G401 (cell line): ENCODE results near the gene ATP6V1G2. TPM values are rescaled to one million over a fixed set of nuclear protein-coding genes. Genes with fewer than 3 reads are reported as not detected.
A peak's percentile ranks its signal among the peaks of the same experiment; 100 is the strongest.
"Not testable (repeated sequence)": the region's sequence is repeated elsewhere in the genome, so short reads cannot be mapped to it uniquely, and the experiment has no call there.

Experiments used
- DNase-seq: peaks from one replicate; pipeline ENCODE4 v3.0.0-alpha.2; 2015; ENCODE audit warnings: low spot score
- in situ Hi-C: cut with HindIII; loops from 2 replicates; pipeline ENCODE4 v1.10.0; 2016; ENCODE audit warnings: low sequenced_read_pairs, mixed read lengths
- total RNA-seq: library from RNA; depleted of rRNA; stranded (reverse); fragments of >200 nt; shearing (Covaris generic); gene quantifications from 2 replicates; pipeline ENCODE4 v1.2.3, GENCODE V29; 2014; rRNA removed

The ATP6V1G2 gene
- total RNA-seq, 1 experiment from 2014 or later, result 4.9 TPM

DNA sequence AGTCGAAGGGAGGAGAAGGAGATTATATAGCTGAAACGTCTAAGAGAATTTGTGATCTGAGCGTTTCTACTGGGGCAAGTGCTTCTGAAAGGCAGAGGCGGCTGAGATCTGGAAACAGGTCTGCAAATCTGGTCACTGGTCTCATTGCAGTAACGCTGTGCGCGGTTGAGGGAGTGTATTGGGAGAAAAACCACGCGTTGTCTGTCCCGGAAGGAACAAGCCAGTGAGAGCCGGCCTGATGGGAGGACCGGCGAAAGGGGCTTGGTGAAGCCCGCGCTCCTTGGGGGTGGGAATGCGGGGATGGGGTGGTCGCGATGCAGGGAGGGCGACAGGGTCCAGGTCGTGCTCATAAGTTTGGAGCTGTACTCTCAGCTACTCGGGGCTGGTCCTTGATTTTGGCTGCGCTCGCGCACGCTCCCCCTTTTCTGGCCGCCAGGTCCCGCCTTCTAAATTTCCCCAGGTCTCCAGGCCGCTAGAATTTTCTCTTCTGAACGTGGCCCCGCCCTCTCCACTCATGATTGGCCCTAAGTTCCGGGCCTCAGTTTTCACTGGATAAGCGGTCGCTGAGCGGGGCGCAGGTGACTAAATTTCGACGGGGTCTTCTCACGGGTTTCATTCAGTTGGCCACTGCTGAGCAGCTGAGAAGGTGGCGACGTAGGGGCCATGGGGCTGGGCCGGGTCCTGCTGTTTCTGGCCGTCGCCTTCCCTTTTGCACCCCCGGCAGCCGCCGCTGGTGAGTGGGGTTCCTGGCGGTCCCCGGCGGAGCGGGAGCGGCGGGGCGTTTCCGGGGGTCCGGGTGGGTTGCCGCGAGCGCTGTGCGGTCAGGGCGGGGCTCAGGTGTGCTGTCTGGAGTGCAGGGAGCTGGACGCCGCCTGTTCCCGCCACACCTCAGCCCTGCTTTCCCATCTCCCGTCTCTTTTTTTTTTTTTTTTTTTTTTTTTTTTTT is 48.6 kb downstream of the ATP6V1G2 start, which contains the start of gene MICB:
Gene MICB, plus strand, starts transcription at position 615 of the 946 bp plus-strand sequence. Its CDS starts 49 bp downstream, at position 664.
- DNase-seq, result peak; percentile 90
- in situ Hi-C loops, result no loop called here

DNA sequence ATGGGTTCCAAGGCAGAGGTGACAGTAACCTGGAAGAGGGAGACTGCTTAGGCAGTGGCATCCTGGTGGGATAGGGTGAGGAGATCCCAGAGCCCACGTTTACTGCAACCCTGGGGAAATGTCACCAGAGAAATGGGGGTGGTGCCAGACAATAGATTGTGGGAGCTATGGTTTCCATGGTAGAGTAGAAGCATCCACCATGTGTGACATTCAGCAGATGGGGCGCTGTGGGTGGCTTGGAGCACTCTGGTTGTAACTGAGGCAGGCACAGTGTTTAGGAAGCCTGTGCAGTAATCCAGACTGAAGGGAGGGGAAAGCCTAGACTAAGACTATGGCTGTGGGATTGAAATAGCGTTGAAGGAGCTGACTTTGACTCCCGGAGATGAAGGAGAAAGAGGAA is 49.6 kb downstream of the ATP6V1G2 start:
- peak; percentile 56 for DNase-seq
- in situ Hi-C loops, result not testable (repeated sequence)

DNA sequence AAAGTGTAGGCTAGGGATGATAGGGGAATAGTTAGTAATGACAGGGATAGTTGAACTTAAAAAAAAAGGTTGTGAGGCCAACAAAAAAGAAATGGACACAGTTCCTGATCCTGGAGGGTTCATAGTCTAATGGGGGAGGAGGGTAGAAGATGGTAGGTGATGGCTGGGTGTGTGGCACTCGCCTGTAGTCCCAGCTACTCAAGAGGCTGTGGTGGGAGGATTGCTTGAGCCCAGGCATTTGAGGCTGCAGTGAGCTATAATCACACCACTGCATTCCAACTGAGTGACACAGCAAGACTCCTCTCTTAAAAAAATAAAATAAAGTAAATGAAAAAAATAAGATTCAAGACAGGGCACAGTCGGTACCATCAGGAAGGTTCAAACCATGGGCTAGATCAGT is 50.8 kb downstream of the ATP6V1G2 start:
- in situ Hi-C loops, result no loop called here
- no peak for DNase-seq

Other genes with a start within 250 kb of the ATP6V1G2 start
- gene HLA-B, start 189.4 kb downstream of the ATP6V1G2 start, total RNA-seq, result 9.0 and 25.4 TPM in 2 replicates
- 40.3 and 44.1 TPM in 2 replicates for gene MICA, start 143.0 kb downstream of the ATP6V1G2 start, total RNA-seq
- 15.0 and 18.3 TPM in 2 replicates for gene MICB, start 48.5 kb downstream of the ATP6V1G2 start, total RNA-seq
- 2.1 TPM in 1 of 2 replicates, not detected in the other for gene MCCD1, start 17.6 kb downstream of the ATP6V1G2 start, total RNA-seq
- gene DDX39B, start 4.6 kb downstream of the ATP6V1G2 start, total RNA-seq, result 771 and 792 TPM in 2 replicates
- gene NFKBIL1, start 1.0 kb upstream of the ATP6V1G2 start, total RNA-seq, result 19.8 and 24.9 TPM in 2 replicates
- not detected in 2 replicates for gene LTA, start 25.7 kb upstream of the ATP6V1G2 start, total RNA-seq
- gene TNF, start 29.0 kb upstream of the ATP6V1G2 start, total RNA-seq, result 0.14 TPM in 1 of 2 replicates, not detected in the other
- gene LTB, start 35.8 kb upstream of the ATP6V1G2 start, total RNA-seq, result 0.51 TPM in 1 of 2 replicates, not detected in the other
- gene LST1, start 39.7 kb upstream of the ATP6V1G2 start, total RNA-seq, result not detected in 2 replicates
- not detected in 2 replicates for gene NCR3, start 46.4 kb upstream of the ATP6V1G2 start, total RNA-seq
- gene AIF1, start 68.6 kb upstream of the ATP6V1G2 start, total RNA-seq, result 36.6 and 57.5 TPM in 2 replicates
- 62.1 and 62.4 TPM in 2 replicates for gene PRRC2A, start 74.1 kb upstream of the ATP6V1G2 start, total RNA-seq
- 257 and 311 TPM in 2 replicates for gene BAG6, start 106.1 kb upstream of the ATP6V1G2 start, total RNA-seq
- gene APOM, start 109.3 kb upstream of the ATP6V1G2 start, total RNA-seq, result 2.3 and 3.6 TPM in 2 replicates
- 12.4 and 16.2 TPM in 2 replicates for gene C6orf47, start 114.2 kb upstream of the ATP6V1G2 start, total RNA-seq
- 24.9 and 31.6 TPM in 2 replicates for gene GPANK1, start 118.4 kb upstream of the ATP6V1G2 start, total RNA-seq
- gene CSNK2B, start 119.5 kb upstream of the ATP6V1G2 start, total RNA-seq, result 105 and 107 TPM in 2 replicates
- gene LY6G5B, start 123.4 kb upstream of the ATP6V1G2 start, total RNA-seq, result 2.0 TPM in 1 of 2 replicates, not detected in the other
- not detected in 2 replicates for gene LY6G5C, start 134.5 kb upstream of the ATP6V1G2 start, total RNA-seq
- gene ABHD16A, start 156.7 kb upstream of the ATP6V1G2 start, total RNA-seq, result 43.9 and 47.3 TPM in 2 replicates
- gene LY6G6F, start 160.3 kb upstream of the ATP6V1G2 start, total RNA-seq, result 1.1 TPM in 1 of 2 replicates, not detected in the other
- not detected in 2 replicates for gene LY6G6D, start 168.7 kb upstream of the ATP6V1G2 start, total RNA-seq
- not detected in 2 replicates for gene LY6G6C, start 175.1 kb upstream of the ATP6V1G2 start, total RNA-seq
- not detected in 2 replicates for gene MPIG6B, start 176.8 kb upstream of the ATP6V1G2 start, total RNA-seq
- 141 and 183 TPM in 2 replicates for gene DDAH2, start 182.7 kb upstream of the ATP6V1G2 start, total RNA-seq
- gene CLIC1, start 189.9 kb upstream of the ATP6V1G2 start, total RNA-seq, result 868 and 869 TPM in 2 replicates
- gene MSH5, start 193.4 kb upstream of the ATP6V1G2 start, total RNA-seq, result 3.2 and 7.1 TPM in 2 replicates
- gene SAPCD1, start 216.0 kb upstream of the ATP6V1G2 start, total RNA-seq, result 13.0 and 15.4 TPM in 2 replicates
- gene VWA7, start 230.7 kb upstream of the ATP6V1G2 start, total RNA-seq, result 0.78 and 1.7 TPM in 2 replicates
- 133 and 152 TPM in 2 replicates for gene VARS1, start 249.1 kb upstream of the ATP6V1G2 start, total RNA-seq